ENCODE data around the gene CNKSR3. TPM values are rescaled to one million over a fixed set of nuclear protein-coding genes. Genes with fewer than 3 reads are reported as not detected.

CNKSR3 gene
- total RNA-seq, 2 experiments from 2014 or later: not detected

GRCh38 chr6:154504865-154505449, 5.5 kb downstream of the CNKSR3 start:
- CTCF ChIA-PET: no interaction called here
- H3K27ac Mint-ChIP-seq: no peak overlapping the region
- no peaks in the 10 kb centered on the region for H3K9me3 Mint-ChIP-seq
- no peaks in the 10 kb centered on the region for H3K36me3 Mint-ChIP-seq (ENCODE audit: low read depth)
- no peak overlapping the region for H3K4me3 Mint-ChIP-seq
- peaks cover 3% of the 10 kb centered on the region for H3K4me1 Mint-ChIP-seq
- H3K27me3 Mint-ChIP-seq: peaks cover 37% of the 10 kb centered on the region
- POLR2A ChIA-PET: no interaction called here
- no peak for DNase-seq

GRCh38 chr6:154504102-154504501, 6.4 kb downstream of the CNKSR3 start:
- Mint-ChIP-seq H3K9me3 (no peaks in the 10 kb centered on the region), H3K27ac (no peak overlapping the region), H3K4me3 (no peak overlapping the region), H3K36me3 (ENCODE audit: low read depth) (no peaks in the 10 kb centered on the region), H3K4me1 (peaks cover 3% of the 10 kb centered on the region), H3K27me3 (peaks cover 33% of the 10 kb centered on the region)
- POLR2A ChIA-PET: no interaction called here
- DNase-seq: no peak
- CTCF ChIA-PET: no interaction called here

- Mint-ChIP-seq H3K27me3 (peaks cover 28% of the 10 kb centered on the region), H3K4me1 (no peaks in the 10 kb centered on the region), H3K36me3 (ENCODE audit: low read depth) (no peaks in the 10 kb centered on the region), H3K4me3 (no peak overlapping the region), H3K9me3 (no peaks in the 10 kb centered on the region), H3K27ac (no peak overlapping the region)
- ChIA-PET CTCF (no interaction called here), POLR2A (no interaction called here)
- no peak for DNase-seq
Measured at GRCh38 chr6:154503658-154504057, 6.8 kb downstream of the CNKSR3 start.

GRCh38 chr6:154502553-154502952, 7.9 kb downstream of the CNKSR3 start:
- H3K27me3 Mint-ChIP-seq: peaks cover 21% of the 10 kb centered on the region
- H3K36me3 Mint-ChIP-seq (ENCODE audit: low read depth): no peaks in the 10 kb centered on the region
- H3K4me3 Mint-ChIP-seq: no peak overlapping the region
- no peaks in the 10 kb centered on the region for H3K4me1 Mint-ChIP-seq
- no peak overlapping the region for H3K27ac Mint-ChIP-seq
- H3K9me3 Mint-ChIP-seq: no peaks in the 10 kb centered on the region
- ChIA-PET CTCF (no interaction called here), POLR2A (no interaction called here)
- no peak for DNase-seq

GRCh38 chr6:154501578-154501868, 9.0 kb downstream of the CNKSR3 start:
- Mint-ChIP-seq H3K4me3 (no peak overlapping the region), H3K36me3 (ENCODE audit: low read depth) (no peaks in the 10 kb centered on the region), H3K27me3 (peaks cover 13% of the 10 kb centered on the region), H3K9me3 (no peaks in the 10 kb centered on the region), H3K27ac (no peak overlapping the region), H3K4me1 (no peaks in the 10 kb centered on the region)
- ChIA-PET CTCF (interaction anchor here (0.7 kb wide), 1 partner anchor 1282 kb away, joined by 3 read pairs; no protein-coding TSS in a partner anchor), POLR2A (no interaction called here)
- no peak for DNase-seq

- no peaks in the 10 kb centered on the region for H3K36me3 Mint-ChIP-seq (ENCODE audit: low read depth)
- H3K27ac Mint-ChIP-seq: no peak overlapping the region
- peaks cover 12% of the 10 kb centered on the region for H3K27me3 Mint-ChIP-seq
- H3K9me3 Mint-ChIP-seq: no peaks in the 10 kb centered on the region
- ChIA-PET CTCF (no interaction called here), POLR2A (no interaction called here)
- no peak overlapping the region for H3K4me3 Mint-ChIP-seq
- H3K4me1 Mint-ChIP-seq: no peaks in the 10 kb centered on the region
- no peak for DNase-seq
Measured at GRCh38 chr6:154500769-154501577, 9.5 kb downstream of the CNKSR3 start.

GRCh38 chr6:154499855-154500589, 10.5 kb downstream of the CNKSR3 start:
- Mint-ChIP-seq H3K4me1 (no peaks in the 10 kb centered on the region), H3K27ac (no peak overlapping the region), H3K4me3 (no peak overlapping the region), H3K36me3 (ENCODE audit: low read depth) (no peaks in the 10 kb centered on the region), H3K27me3 (peaks cover 11% of the 10 kb centered on the region), H3K9me3 (no peaks in the 10 kb centered on the region)
- CTCF ChIA-PET: no interaction called here
- no peak for DNase-seq
- POLR2A ChIA-PET: no interaction called here

- H3K27me3 Mint-ChIP-seq: peaks cover 7% of the 10 kb centered on the region
- no peak for DNase-seq
- POLR2A ChIA-PET: interaction anchor here (0.6 kb wide), 1 partner anchor 43 kb away, joined by 3 read pairs; no protein-coding TSS in a partner anchor
- CTCF ChIA-PET: interaction anchor here (1.1 kb wide), 1 partner anchor 24 kb away, joined by 3 read pairs; no protein-coding TSS in a partner anchor
- no peaks in the 10 kb centered on the region for H3K9me3 Mint-ChIP-seq
- H3K36me3 Mint-ChIP-seq (ENCODE audit: low read depth): no peaks in the 10 kb centered on the region
- no peaks in the 10 kb centered on the region for H3K4me1 Mint-ChIP-seq
- H3K4me3 Mint-ChIP-seq: no peak overlapping the region
- no peak overlapping the region for H3K27ac Mint-ChIP-seq
Measured at GRCh38 chr6:154498340-154498934, 12.0 kb downstream of the CNKSR3 start.

GRCh38 chr6:154496793-154497517, 13.5 kb downstream of the CNKSR3 start:
- ChIA-PET CTCF (no interaction called here), POLR2A (no interaction called here)
- Mint-ChIP-seq H3K4me3 (no peak overlapping the region), H3K4me1 (no peaks in the 10 kb centered on the region), H3K27me3 (peaks cover 7% of the 10 kb centered on the region), H3K36me3 (ENCODE audit: low read depth) (no peaks in the 10 kb centered on the region), H3K9me3 (no peaks in the 10 kb centered on the region), H3K27ac (no peak overlapping the region)
- no peak for DNase-seq

GRCh38 chr6:154496186-154496585, 14.3 kb downstream of the CNKSR3 start:
- no peak for DNase-seq
- H3K27me3 Mint-ChIP-seq: peaks cover 7% of the 10 kb centered on the region
- H3K27ac Mint-ChIP-seq: no peak overlapping the region
- H3K9me3 Mint-ChIP-seq: no peaks in the 10 kb centered on the region
- CTCF ChIA-PET: no interaction called here
- POLR2A ChIA-PET: no interaction called here
- H3K36me3 Mint-ChIP-seq (ENCODE audit: low read depth): no peaks in the 10 kb centered on the region
- no peak overlapping the region for H3K4me3 Mint-ChIP-seq
- H3K4me1 Mint-ChIP-seq: no peaks in the 10 kb centered on the region

- ChIA-PET POLR2A (no interaction called here), CTCF (no interaction called here)
- Mint-ChIP-seq H3K36me3 (ENCODE audit: low read depth) (no peaks in the 10 kb centered on the region), H3K9me3 (no peaks in the 10 kb centered on the region), H3K4me1 (no peaks in the 10 kb centered on the region), H3K27ac (no peak overlapping the region), H3K4me3 (no peak overlapping the region), H3K27me3 (peaks cover 7% of the 10 kb centered on the region)
- no peak for DNase-seq
Measured at GRCh38 chr6:154494592-154495311, 15.7 kb downstream of the CNKSR3 start.

GRCh38 chr6:154491567-154492470, 18.7 kb downstream of the CNKSR3 start:
- DNase-seq: no peak
- no peaks in the 10 kb centered on the region for H3K9me3 Mint-ChIP-seq
- POLR2A ChIA-PET: no interaction called here
- CTCF ChIA-PET: no interaction called here
- no peaks in the 10 kb centered on the region for H3K36me3 Mint-ChIP-seq (ENCODE audit: low read depth)
- peaks cover 5% of the 10 kb centered on the region for H3K27me3 Mint-ChIP-seq
- H3K4me3 Mint-ChIP-seq: no peak overlapping the region
- H3K27ac Mint-ChIP-seq: no peak overlapping the region
- H3K4me1 Mint-ChIP-seq: no peaks in the 10 kb centered on the region

All from activated CD4-positive, alpha-beta memory T cell treated with anti-CD3 and anti-CD28 coated beads, Interleukin-2, amount 10 ng/mL, durations not matched to agents 7 days and 5 days (primary cell).